ENCODE results near the gene DKKL1. TPM values are rescaled to one million over a fixed set of nuclear protein-coding genes. Genes with fewer than 3 reads are reported as not detected.

DKKL1 gene
- total and polyA plus RNA-seq, 4 donors = 0.69 TPM; not detected in 3

DNA sequence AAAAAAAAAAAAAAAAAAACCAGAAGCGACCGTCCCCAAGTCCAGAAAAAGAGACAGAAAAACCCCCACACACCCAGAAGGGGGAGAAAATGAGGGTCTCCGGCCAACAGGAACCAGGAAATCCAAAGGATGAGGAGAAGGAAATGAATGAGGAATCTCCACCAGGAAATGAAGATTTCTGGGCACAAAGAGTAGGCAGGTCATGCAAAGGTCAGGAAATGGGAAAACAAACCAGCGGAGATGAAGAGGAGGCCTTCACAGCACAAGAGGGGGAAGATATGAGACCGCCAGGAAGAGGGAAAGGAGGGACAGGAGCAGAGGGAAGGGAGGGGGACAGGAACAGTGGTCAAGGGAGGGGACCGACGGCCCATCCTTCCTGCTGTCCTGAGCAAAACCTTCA lies 7.3 kb upstream of the DKKL1 start:
- ATAC-seq (ENCODE audit: low FRiP score) (no peak), DNase-seq (no peak)
- intact Hi-C loops (cut with DNase I) = no loop called here
- 79 to 86% methylated on average over 7 of the region's 7 CpGs for WGBS, 2 donors
- Histone ChIP-seq H3K4me3 (ENCODE audit: low read length in 2 of 2) (no peak overlapping the region), H3K36me3 (ENCODE audit: control insufficient read depth in 1 of 2, insufficient read depth in 2 of 2, low read length in 1 of 2) (peaks cover 0 to under 1% of the 10 kb centered on the region in 2 donors), H3K27ac (ENCODE audit: low read depth in 1 of 2, low read length in 2 of 2) (no peak overlapping the region), H3K4me1 (ENCODE audit: control insufficient read depth in 1 of 2, insufficient read depth in 2 of 2, low read length in 2 of 2) (no peaks in the 10 kb centered on the region), H3K27me3 (ENCODE audit: control insufficient read depth in 1 of 2, insufficient read depth in 2 of 2, low read length in 1 of 2) (no peaks in the 10 kb centered on the region), H3K9me3 (ENCODE audit: control insufficient read depth, low read length) (no peaks in the 10 kb centered on the region)

DNA sequence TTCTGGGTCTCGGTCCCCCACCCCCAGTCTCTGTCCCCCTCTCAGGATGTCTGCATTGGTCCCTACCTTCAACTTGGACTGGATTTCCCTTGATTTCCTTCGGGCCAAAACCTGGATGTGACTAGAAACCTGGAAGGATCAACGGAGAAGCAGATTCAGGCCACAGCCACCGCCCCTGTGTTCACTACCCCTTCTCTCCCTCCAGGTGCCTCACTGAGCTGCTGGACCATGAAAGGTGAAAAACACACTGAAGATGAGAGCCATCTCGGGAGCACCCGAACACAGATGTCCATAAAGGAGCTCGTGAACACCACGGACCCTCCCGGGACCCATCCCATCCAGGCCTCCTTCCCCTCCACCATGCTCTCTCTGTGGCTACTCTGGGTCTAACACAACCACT lies 6.5 kb upstream of the DKKL1 start:
- Histone ChIP-seq H3K4me1 (ENCODE audit: control insufficient read depth in 1 of 2, insufficient read depth in 2 of 2, low read length in 2 of 2) (no peaks in the 10 kb centered on the region), H3K4me3 (ENCODE audit: low read length in 2 of 2) (no peak overlapping the region), H3K9me3 (ENCODE audit: control insufficient read depth, low read length) (no peaks in the 10 kb centered on the region), H3K27me3 (ENCODE audit: control insufficient read depth in 1 of 2, insufficient read depth in 2 of 2, low read length in 1 of 2) (no peaks in the 10 kb centered on the region), H3K36me3 (ENCODE audit: control insufficient read depth in 1 of 2, insufficient read depth in 2 of 2, low read length in 1 of 2) (no peaks in the 10 kb centered on the region), H3K27ac (ENCODE audit: low read depth in 1 of 2, low read length in 2 of 2) (no peak overlapping the region)
- DNase-seq (no peak), ATAC-seq (ENCODE audit: low FRiP score) (no peak)
- WGBS, 2 donors = 83 to 86% methylated on average over 9 of the region's 9 CpGs
- intact Hi-C loops (cut with DNase I) = no loop called here

DNA sequence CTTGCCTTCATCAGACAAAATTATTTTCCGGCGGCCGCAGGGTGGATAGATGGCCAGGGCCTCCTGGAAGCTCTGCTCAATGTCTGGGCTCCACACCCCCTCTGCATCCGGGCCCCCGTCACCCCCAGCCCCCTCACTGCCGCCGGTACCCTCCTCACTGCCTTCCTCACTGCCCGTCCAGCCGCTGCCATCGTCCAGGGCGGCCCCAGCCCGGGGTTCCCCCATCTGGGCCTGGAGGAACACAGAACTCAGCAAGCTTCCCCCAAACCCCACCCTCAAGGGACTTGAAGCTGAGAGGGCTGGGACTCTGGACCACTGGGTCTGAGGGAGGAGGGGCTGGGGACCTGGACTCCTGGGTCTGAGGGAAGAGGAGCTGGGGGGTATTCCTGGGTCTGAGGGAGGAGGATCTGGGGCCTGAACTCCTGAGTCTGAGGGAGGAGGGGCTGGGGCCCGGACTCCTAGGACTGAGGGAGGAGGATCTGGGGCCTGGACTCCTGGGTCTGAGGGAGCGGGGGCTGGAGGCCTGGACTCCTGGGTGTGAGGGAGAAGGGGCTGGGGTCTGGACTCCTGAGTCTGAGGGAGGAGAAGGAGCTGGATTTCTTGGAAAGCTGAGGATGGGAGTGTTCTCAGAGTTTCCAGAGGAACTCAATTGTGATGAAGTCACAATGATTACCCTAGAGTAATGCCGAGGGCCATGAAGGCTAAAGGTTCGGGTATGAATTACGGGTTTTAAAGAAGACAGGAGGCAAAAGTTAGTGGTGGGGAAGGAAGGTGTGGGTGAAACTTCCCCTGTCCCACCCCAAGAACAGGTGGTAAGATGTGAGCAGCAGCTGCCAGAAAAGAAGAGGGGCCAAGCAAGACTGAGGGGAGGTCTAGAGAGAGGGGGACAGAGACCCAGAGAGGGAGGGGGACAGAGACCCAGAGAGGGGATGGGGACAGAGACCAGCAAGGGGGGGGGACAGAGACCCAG lies 3.5 kb upstream of the DKKL1 start:
- Histone ChIP-seq H3K27ac (ENCODE audit: low read depth in 1 of 2, low read length in 2 of 2) (no peak overlapping the region), H3K27me3 (ENCODE audit: control insufficient read depth in 1 of 2, insufficient read depth in 2 of 2, low read length in 1 of 2) (no peaks in the 10 kb centered on the region), H3K9me3 (ENCODE audit: control insufficient read depth, low read length) (no peaks in the 10 kb centered on the region), H3K4me1 (ENCODE audit: control insufficient read depth in 1 of 2, insufficient read depth in 2 of 2, low read length in 2 of 2) (no peaks in the 10 kb centered on the region), H3K4me3 (ENCODE audit: low read length in 2 of 2) (no peak overlapping the region), H3K36me3 (ENCODE audit: control insufficient read depth in 1 of 2, insufficient read depth in 2 of 2, low read length in 1 of 2) (no peaks in the 10 kb centered on the region)
- DNase-seq (no peak), ATAC-seq (ENCODE audit: low FRiP score) (no peak)
- intact Hi-C loops (cut with DNase I) = no loop called here
- 82 to 85% methylated on average over 17 of the region's 17 CpGs for WGBS, 2 donors

DNA sequence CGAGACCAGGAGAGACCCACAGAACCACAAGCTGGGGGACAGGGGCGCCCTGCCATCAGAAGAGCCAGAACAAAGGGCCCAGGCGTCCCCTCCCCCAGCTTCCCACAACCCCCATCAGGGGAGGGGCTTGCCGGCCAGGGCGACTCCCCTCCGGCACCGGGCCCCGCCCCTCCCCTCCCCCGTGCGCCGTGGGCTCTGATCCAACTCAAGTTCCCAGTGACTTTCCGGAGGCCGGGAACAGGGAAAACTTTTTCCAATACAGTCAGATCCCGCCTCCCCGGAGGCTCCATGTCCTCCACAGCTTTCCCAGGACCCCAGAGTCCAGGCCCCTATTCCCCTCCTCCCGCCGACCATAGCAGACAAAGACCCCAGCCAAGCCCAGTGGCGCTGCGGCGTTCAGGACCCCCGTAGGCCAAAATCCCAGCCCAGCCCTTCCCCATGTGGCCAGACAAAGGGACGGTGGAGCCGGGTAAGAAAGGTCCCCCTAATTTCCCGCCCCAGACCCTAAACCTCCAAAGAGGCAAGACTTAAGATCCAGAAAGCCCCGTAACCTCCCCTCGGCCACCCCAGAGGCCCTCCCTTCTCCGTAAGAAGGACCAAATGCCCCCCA lies 2.1 kb upstream of the DKKL1 start:
- intact Hi-C loops (cut with DNase I) = loop anchor here in 1 of 2 donors (2.0 kb wide), 1 partner anchor 89 kb away; the partner anchor contains the start of gene PIH1D1
- Histone ChIP-seq H3K27me3 (ENCODE audit: control insufficient read depth in 1 of 2, insufficient read depth in 2 of 2, low read length in 1 of 2) (no peaks in the 10 kb centered on the region), H3K9me3 (ENCODE audit: control insufficient read depth, low read length) (no peaks in the 10 kb centered on the region), H3K4me3 (ENCODE audit: low read length in 2 of 2) (peak overlapping the region; percentile 8 to 74), H3K27ac (ENCODE audit: low read depth in 1 of 2, low read length in 2 of 2) (peak overlapping the region in 1 of 2 donors; percentile 52), H3K4me1 (ENCODE audit: control insufficient read depth in 1 of 2, insufficient read depth in 2 of 2, low read length in 2 of 2) (no peaks in the 10 kb centered on the region), H3K36me3 (ENCODE audit: control insufficient read depth in 1 of 2, insufficient read depth in 2 of 2, low read length in 1 of 2) (no peaks in the 10 kb centered on the region)
- peak; percentile 77 for ATAC-seq (ENCODE audit: low FRiP score)
- WGBS, 2 donors = 1 to 2% methylated on average over 25 to 27 of the region's 27 CpGs
- peak; percentile 82 to 95 for DNase-seq

DNA sequence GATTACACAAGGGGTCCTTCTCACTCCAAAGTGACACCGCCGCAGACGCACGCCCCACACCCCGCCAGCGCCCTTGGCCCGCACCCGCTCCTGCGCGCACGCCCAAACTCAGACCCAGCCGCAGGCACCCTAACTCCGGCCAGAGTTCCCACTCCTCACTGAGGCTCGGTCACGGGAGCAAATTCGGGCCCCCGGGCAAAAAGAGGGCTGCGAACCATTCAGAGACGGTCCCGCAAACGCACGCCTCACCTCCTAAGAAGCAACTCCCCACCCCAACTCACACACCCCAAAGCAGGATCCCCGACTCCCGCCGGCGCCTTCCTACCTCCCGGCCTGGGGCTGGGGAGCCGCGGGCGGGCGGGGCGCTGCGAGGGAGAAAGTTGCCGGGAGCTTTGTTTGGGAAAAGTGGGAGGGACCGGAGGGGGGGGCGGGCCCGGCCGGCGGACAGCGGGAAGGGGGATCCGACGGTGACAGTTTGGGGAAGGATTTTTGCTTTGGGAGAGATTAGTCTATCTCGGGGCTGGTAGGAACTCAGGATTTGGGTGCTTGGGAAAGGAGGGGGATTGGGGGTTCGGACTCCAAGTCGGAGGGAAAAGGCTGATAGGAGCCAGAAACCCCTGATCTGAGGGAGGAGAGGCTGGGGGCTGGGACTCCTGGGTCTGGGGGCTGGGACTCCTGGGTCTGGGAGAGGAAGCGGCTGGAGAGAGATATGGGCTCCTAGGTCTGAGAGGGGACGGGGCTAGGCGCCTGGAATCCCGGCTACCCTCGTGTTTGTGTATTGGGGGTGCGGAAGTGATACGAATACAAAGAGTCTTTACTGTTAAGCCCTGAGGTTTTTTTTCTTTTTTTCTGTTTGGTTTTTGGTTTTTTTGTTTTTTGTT lies 1.4 kb upstream of the DKKL1 start, which contains the start of gene TEAD2:
TEAD2 (minus strand) TSS at position 369 of the 881 bp plus-strand sequence. CDS start 2,341 bp downstream, outside the sequence.
- WGBS, 2 donors = 0 to 1% methylated on average over 50 to 52 of the region's 52 CpGs
- H3K27ac ChIP-seq (ENCODE audit: low read depth in 1 of 2, low read length in 2 of 2) = peak within 1 kb of the TSS in 1 of 2 donors; percentile 52
- DNase-seq (peak; percentile 84 to 93), ATAC-seq (ENCODE audit: low FRiP score) (peak; percentile 81)
- H3K27me3 ChIP-seq (ENCODE audit: control insufficient read depth in 1 of 2, insufficient read depth in 2 of 2, low read length in 1 of 2) = no peaks in the 10 kb centered on the region
- intact Hi-C loops (cut with DNase I) = loop anchor here in 1 of 2 donors (2.0 kb wide), 1 partner anchor 89 kb away; the partner anchor contains the start of gene PIH1D1
- no peaks in the 10 kb centered on the region for H3K36me3 ChIP-seq (ENCODE audit: control insufficient read depth in 1 of 2, insufficient read depth in 2 of 2, low read length in 1 of 2)
- H3K4me3 ChIP-seq (ENCODE audit: low read length in 2 of 2) = peak within 1 kb of the TSS; percentile 8 to 74
- H3K4me1 ChIP-seq (ENCODE audit: control insufficient read depth in 1 of 2, insufficient read depth in 2 of 2, low read length in 2 of 2) = no peaks in the 10 kb centered on the region
- H3K9me3 ChIP-seq (ENCODE audit: control insufficient read depth, low read length) = no peaks in the 10 kb centered on the region

DNA sequence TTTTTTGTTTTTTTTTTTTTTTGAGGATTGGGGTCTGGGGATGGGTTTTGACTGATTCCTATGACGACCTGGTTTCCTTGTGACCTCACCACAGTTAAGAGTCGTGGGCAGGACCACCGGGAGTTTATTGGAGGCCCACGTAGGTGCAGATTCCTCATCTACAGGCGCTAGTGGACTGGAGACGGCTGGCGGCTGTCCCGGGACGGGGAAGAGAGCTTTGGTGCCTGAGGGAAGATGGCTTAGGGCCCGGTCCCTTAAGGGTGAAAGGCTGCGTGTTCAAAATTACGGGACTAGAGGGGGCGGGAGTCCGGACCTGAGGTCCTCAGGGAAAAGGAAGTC lies 779 bp upstream of the DKKL1 start:
- WGBS, 2 donors = 0% methylated on average over 14 of the region's 14 CpGs
- peak; percentile 63 to 84 for DNase-seq
- Histone ChIP-seq H3K4me3 (ENCODE audit: low read length in 2 of 2) (no peak overlapping the region), H3K27ac (ENCODE audit: low read depth in 1 of 2, low read length in 2 of 2) (peak overlapping the region in 1 of 2 donors; percentile 20), H3K36me3 (ENCODE audit: control insufficient read depth in 1 of 2, insufficient read depth in 2 of 2, low read length in 1 of 2) (no peaks in the 10 kb centered on the region), H3K27me3 (ENCODE audit: control insufficient read depth in 1 of 2, insufficient read depth in 2 of 2, low read length in 1 of 2) (no peaks in the 10 kb centered on the region), H3K4me1 (ENCODE audit: control insufficient read depth in 1 of 2, insufficient read depth in 2 of 2, low read length in 2 of 2) (no peaks in the 10 kb centered on the region), H3K9me3 (ENCODE audit: control insufficient read depth, low read length) (no peaks in the 10 kb centered on the region)
- ATAC-seq (ENCODE audit: low FRiP score) = peak; percentile 16
- intact Hi-C loops (cut with DNase I) = loop anchor here in 1 of 2 donors (2.0 kb wide), 1 partner anchor 88 kb away; the partner anchor contains the start of gene PIH1D1

DNA sequence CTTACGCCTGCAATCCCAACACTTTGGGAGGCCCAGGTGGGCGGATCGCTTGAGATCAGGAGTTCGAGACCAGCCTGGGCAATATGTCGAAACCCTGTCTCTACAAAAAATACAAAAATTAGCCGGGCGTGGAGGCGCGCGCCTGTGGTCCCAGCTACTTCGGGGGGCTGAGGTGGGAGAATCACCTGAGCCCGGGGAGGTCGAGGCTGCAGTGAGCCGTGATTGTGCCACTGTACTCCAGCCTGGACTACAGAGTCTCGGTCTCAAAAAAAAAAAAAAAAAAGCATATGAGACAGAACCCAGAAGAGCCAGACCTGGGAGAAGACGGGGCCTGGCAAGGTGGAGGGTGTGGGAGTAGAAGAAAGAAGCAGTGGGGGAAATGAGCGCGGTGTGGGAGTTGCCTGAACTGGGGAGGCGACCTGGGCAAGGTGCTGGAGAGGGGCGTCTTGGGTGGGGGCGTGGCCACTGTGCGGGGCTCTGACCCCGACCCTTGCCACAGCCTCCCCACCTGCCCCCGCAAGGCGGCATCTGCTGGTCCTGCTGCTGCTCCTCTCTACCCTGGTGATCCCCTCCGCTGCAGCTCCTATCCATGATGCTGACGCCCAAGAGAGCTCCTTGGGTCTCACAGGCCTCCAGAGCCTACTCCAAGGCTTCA lies 533 bp downstream of the DKKL1 start:
- DNase-seq = no peak
- no peak overlapping the region for H3K27ac ChIP-seq (ENCODE audit: low read depth in 1 of 2, low read length in 2 of 2)

DNA sequence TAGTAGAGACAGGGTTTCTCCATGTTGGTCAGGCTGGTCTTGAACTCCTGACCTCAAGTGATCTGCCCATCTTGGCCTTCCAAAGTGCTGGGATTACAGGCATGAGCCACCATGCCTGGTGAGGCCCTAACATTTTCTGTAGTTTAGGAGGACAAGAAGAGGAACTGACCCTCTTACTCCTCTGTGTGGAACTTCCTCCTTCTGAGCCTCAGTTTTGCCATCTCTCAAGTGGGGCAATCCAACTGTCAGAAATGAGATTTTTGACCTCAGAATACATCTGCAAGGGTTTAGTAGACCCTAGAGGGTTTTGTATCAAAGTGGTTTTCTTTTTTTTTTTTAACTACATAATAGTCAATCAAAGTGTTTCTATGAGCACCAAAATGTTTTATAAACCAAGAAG lies 2.4 kb downstream of the DKKL1 start:
- DNase-seq = no peak
- Histone ChIP-seq H3K27ac (ENCODE audit: low read depth in 1 of 2, low read length in 2 of 2) (no peak overlapping the region), H3K27me3 (ENCODE audit: control insufficient read depth in 1 of 2, insufficient read depth in 2 of 2, low read length in 1 of 2) (no peaks in the 10 kb centered on the region), H3K4me3 (ENCODE audit: low read length in 2 of 2) (no peak overlapping the region), H3K4me1 (ENCODE audit: control insufficient read depth in 1 of 2, insufficient read depth in 2 of 2, low read length in 2 of 2) (no peaks in the 10 kb centered on the region), H3K36me3 (ENCODE audit: control insufficient read depth in 1 of 2, insufficient read depth in 2 of 2, low read length in 1 of 2) (no peaks in the 10 kb centered on the region), H3K9me3 (ENCODE audit: control insufficient read depth, low read length) (peaks cover 14% of the 10 kb centered on the region)
- no peak for ATAC-seq (ENCODE audit: low FRiP score)
- intact Hi-C loops (cut with DNase I) = no loop called here

More for the DNA sequence above, 533 bp downstream of the DKKL1 start:
- intact Hi-C loops (cut with DNase I) = no loop called here
- WGBS, 2 donors = 73 to 75% methylated on average over 26 to 27 of the region's 27 CpGs
- Histone ChIP-seq H3K9me3 (ENCODE audit: control insufficient read depth, low read length) (peaks cover 2% of the 10 kb centered on the region), H3K4me3 (ENCODE audit: low read length in 2 of 2) (no peak overlapping the region), H3K27me3 (ENCODE audit: control insufficient read depth in 1 of 2, insufficient read depth in 2 of 2, low read length in 1 of 2) (no peaks in the 10 kb centered on the region), H3K4me1 (ENCODE audit: control insufficient read depth in 1 of 2, insufficient read depth in 2 of 2, low read length in 2 of 2) (no peaks in the 10 kb centered on the region), H3K36me3 (ENCODE audit: control insufficient read depth in 1 of 2, insufficient read depth in 2 of 2, low read length in 1 of 2) (no peaks in the 10 kb centered on the region)
- no peak for ATAC-seq (ENCODE audit: low FRiP score)

Measured in aorta (tissue), 5 donors.